ENCODE data around the gene MRTFB.

- no peak for TF ChIP-seq GATA2 (IDR thresholded peaks at IDR 0.05; ENCODE audit: low read depth, low read length)
- no peak for TF ChIP-seq GATA3 (IDR thresholded peaks at IDR 0.05; ENCODE audit: low read depth, low read length)
Measured at GRCh38 chr16:14182999-14183398, 111.9 kb downstream of the MRTFB start.

Data from SH-SY5Y (cell line).